Bronchial epithelial cell (primary cell): ENCODE data around the gene ZMYND8. TPM values are rescaled to one million over a fixed set of nuclear protein-coding genes. Genes with fewer than 3 reads are reported as not detected.
"Not testable (repeated sequence)": the region's sequence is repeated elsewhere in the genome, so short reads cannot be mapped to it uniquely, and the experiment has no call there.

Experiments used
- DNase-seq: peaks from one replicate; pipeline ENCODE4 v3.0.0-alpha.2; 2010; ENCODE audit warnings: low read depth
- FAIRE-seq: peaks from 2 replicates; lab custom pipeline; 2011; peaks lifted over from hg19 to GRCh38; lab: Jason Lieb, UNC
- H3K27me3 ChIP-seq: 2 replicates; pipeline ENCODE4 v1.5.1; 2011; ENCODE audit warnings: low read length; ENCODE audit not compliant: control insufficient read depth, insufficient read depth
- H3K36me3 ChIP-seq: 2 replicates; pipeline ENCODE4 v1.5.1; 2011; ENCODE audit warnings: low read length; ENCODE audit not compliant: control insufficient read depth, insufficient read depth
- H3K4me3 ChIP-seq: 2 replicates; pipeline ENCODE4 v1.5.1; 2011; ENCODE audit warnings: mild to moderate bottlenecking, low read depth, low read length, control low read depth
- CTCF ChIP-seq: IDR thresholded peaks from 2 replicates; pipeline ENCODE4 v1.5.1; 2011; ENCODE audit warnings: mild to moderate bottlenecking, moderate library complexity, low read length, control low read depth, inconsistent platforms; ENCODE audit not compliant: insufficient read depth, severe bottlenecking
- total RNA-seq: library from RNA; depleted of rRNA; stranded (reverse); fragments of >200 nt; gene quantifications from 2 replicates; pipeline ENCODE4 v1.2.1, GENCODE V29; 2014

Gene ZMYND8
- total RNA-seq, 1 donor from 2014 or later: 13.4 TPM

- peaks cover 24% of the 10 kb centered on the region for H3K36me3 ChIP-seq
Measured at GRCh38 chr20:47211036-47211435, 145.5 kb downstream of the ZMYND8 start.

GRCh38 chr20:47210470-47210869 lies 146.0 kb downstream of the ZMYND8 start:
- Histone ChIP-seq H3K27me3 (no peaks in the 10 kb centered on the region), H3K4me3 (no peak overlapping the region), H3K36me3 (peaks cover 19% of the 10 kb centered on the region)
- FAIRE-seq (no peak), DNase-seq (no peak)
- no peak for TF ChIP-seq CTCF

More at GRCh38 chr20:47211036-47211435, 145.5 kb downstream of the ZMYND8 start:
- DNase-seq (no peak), FAIRE-seq (no peak)
- Histone ChIP-seq H3K4me3 (no peak overlapping the region), H3K27me3 (no peaks in the 10 kb centered on the region)
- no peak for TF ChIP-seq CTCF

- no peaks in the 10 kb centered on the region for H3K27me3 ChIP-seq
- no peak for TF ChIP-seq CTCF
- no peak for DNase-seq
- FAIRE-seq: no peak
- peaks cover 19% of the 10 kb centered on the region for H3K36me3 ChIP-seq
- H3K4me3 ChIP-seq: no peak overlapping the region
Measured at GRCh38 chr20:47209982-47210381, 146.5 kb downstream of the ZMYND8 start.

GRCh38 chr20:47208534-47209174 lies 147.8 kb downstream of the ZMYND8 start:
- H3K4me3 ChIP-seq: no peak overlapping the region
- FAIRE-seq (no peak), DNase-seq (no peak)
- H3K27me3 ChIP-seq: no peaks in the 10 kb centered on the region
- TF ChIP-seq CTCF: no peak
- H3K36me3 ChIP-seq: peaks cover 18% of the 10 kb centered on the region

- no peak for TF ChIP-seq CTCF
- Histone ChIP-seq H3K27me3 (no peaks in the 10 kb centered on the region), H3K36me3 (peaks cover 16% of the 10 kb centered on the region), H3K4me3 (no peak overlapping the region)
- FAIRE-seq (no peak), DNase-seq (no peak)
Measured at GRCh38 chr20:47206962-47207641, 149.4 kb downstream of the ZMYND8 start.

GRCh38 chr20:47206552-47206951 lies 149.9 kb downstream of the ZMYND8 start:
- peaks cover 13% of the 10 kb centered on the region for H3K36me3 ChIP-seq
- not testable (repeated sequence) for FAIRE-seq, H3K4me3 ChIP-seq, DNase-seq, H3K27me3 ChIP-seq
